Measurements from ENCODE around the gene CCDC146. TPM values are rescaled to one million over a fixed set of nuclear protein-coding genes. Genes with fewer than 3 reads are reported as not detected.
A peak's percentile ranks its signal among the peaks of the same experiment; 100 is the strongest.
"Not testable (repeated sequence)": the region's sequence is repeated elsewhere in the genome, so short reads cannot be mapped to it uniquely, and the experiment has no call there.

CCDC146 gene
- total RNA-seq, 2 donors from 2014 or later = 2.0 to 3.8 TPM

GRCh38 chr7:77223261-77223660, 100.8 kb downstream of the CCDC146 start:
- H3K9me3 Mint-ChIP-seq = peaks cover 2 to 6% of the 10 kb centered on the region in 2 donors
- ATAC-seq (replicated peaks in 1 of 2) (no peak), DNase-seq (no peak)
- H3K4me3 Mint-ChIP-seq = no peak overlapping the region
- peaks cover 5% of the 10 kb centered on the region in 2 donors for H3K36me3 Mint-ChIP-seq (ENCODE audit: insufficient read depth in 2 of 2)
- H3K4me1 Mint-ChIP-seq (ENCODE audit: low read depth) = peaks cover 10% of the 10 kb centered on the region
- no peaks in the 10 kb centered on the region for H3K27me3 Mint-ChIP-seq (ENCODE audit: low read depth)
- no peak overlapping the region for H3K27ac Mint-ChIP-seq

- Mint-ChIP-seq H3K9me3 (peaks cover 5 to 10% of the 10 kb centered on the region in 2 donors), H3K36me3 (ENCODE audit: insufficient read depth in 2 of 2) (peaks cover 9 to 11% of the 10 kb centered on the region in 2 donors), H3K27me3 (ENCODE audit: low read depth) (no peaks in the 10 kb centered on the region), H3K4me1 (ENCODE audit: low read depth) (peaks cover 10% of the 10 kb centered on the region), H3K4me3 (no peak overlapping the region), H3K27ac (no peak overlapping the region)
- DNase-seq (no peak), ATAC-seq (replicated peaks in 1 of 2) (no peak)
Observed at GRCh38 chr7:77226357-77226839, 104.0 kb downstream of the CCDC146 start.

GRCh38 chr7:77228795-77229194, 106.4 kb downstream of the CCDC146 start:
- H3K4me1 Mint-ChIP-seq (ENCODE audit: low read depth); ATAC-seq (replicated peaks in 1 of 2); H3K27ac Mint-ChIP-seq; H3K27me3 Mint-ChIP-seq (ENCODE audit: low read depth); H3K9me3 Mint-ChIP-seq; H3K4me3 Mint-ChIP-seq; DNase-seq: not testable (repeated sequence)
- peaks cover 9 to 11% of the 10 kb centered on the region in 2 donors for H3K36me3 Mint-ChIP-seq (ENCODE audit: insufficient read depth in 2 of 2)

- Mint-ChIP-seq H3K4me3 (no peak overlapping the region), H3K4me1 (ENCODE audit: low read depth) (no peaks in the 10 kb centered on the region), H3K36me3 (ENCODE audit: insufficient read depth in 2 of 2) (peaks cover 9 to 11% of the 10 kb centered on the region in 2 donors), H3K27ac (no peak overlapping the region), H3K27me3 (ENCODE audit: low read depth) (no peaks in the 10 kb centered on the region), H3K9me3 (peaks cover 5 to 10% of the 10 kb centered on the region in 2 donors)
- DNase-seq (no peak), ATAC-seq (replicated peaks in 1 of 2) (no peak)
Observed at GRCh38 chr7:77232467-77232866, 110.1 kb downstream of the CCDC146 start.

- Mint-ChIP-seq H3K9me3 (peaks cover 3 to 7% of the 10 kb centered on the region in 2 donors), H3K27me3 (ENCODE audit: low read depth) (no peaks in the 10 kb centered on the region), H3K27ac (no peak overlapping the region), H3K4me3 (no peak overlapping the region), H3K4me1 (ENCODE audit: low read depth) (peaks cover 13% of the 10 kb centered on the region), H3K36me3 (ENCODE audit: insufficient read depth in 2 of 2) (peaks cover 6 to 7% of the 10 kb centered on the region in 2 donors)
- DNase-seq (no peak), ATAC-seq (replicated peaks in 1 of 2) (no peak)
Observed at GRCh38 chr7:77235276-77235675, 112.9 kb downstream of the CCDC146 start.

GRCh38 chr7:77238703-77239136, 116.3 kb downstream of the CCDC146 start:
- Mint-ChIP-seq H3K27ac (no peak overlapping the region), H3K36me3 (ENCODE audit: insufficient read depth in 2 of 2) (no peaks in the 10 kb centered on the region), H3K4me1 (ENCODE audit: low read depth) (peaks cover 13% of the 10 kb centered on the region), H3K9me3 (no peaks in the 10 kb centered on the region), H3K27me3 (ENCODE audit: low read depth) (no peaks in the 10 kb centered on the region), H3K4me3 (no peak overlapping the region)
- ATAC-seq (replicated peaks in 1 of 2) (no peak), DNase-seq (no peak)

- no peak for ATAC-seq (replicated peaks in 1 of 2)
- Mint-ChIP-seq H3K4me1 (ENCODE audit: low read depth) (peaks cover 13% of the 10 kb centered on the region), H3K27me3 (ENCODE audit: low read depth) (no peaks in the 10 kb centered on the region), H3K4me3 (no peak overlapping the region), H3K36me3 (ENCODE audit: insufficient read depth in 2 of 2) (no peaks in the 10 kb centered on the region), H3K9me3 (no peaks in the 10 kb centered on the region), H3K27ac (no peak overlapping the region)
- no peak for DNase-seq
Observed at GRCh38 chr7:77239471-77239870, 117.1 kb downstream of the CCDC146 start.

- Mint-ChIP-seq H3K27ac (no peak overlapping the region), H3K4me3 (no peak overlapping the region), H3K9me3 (no peaks in the 10 kb centered on the region), H3K27me3 (ENCODE audit: low read depth) (no peaks in the 10 kb centered on the region), H3K36me3 (ENCODE audit: insufficient read depth in 2 of 2) (no peaks in the 10 kb centered on the region), H3K4me1 (ENCODE audit: low read depth) (peaks cover 23% of the 10 kb centered on the region)
- ATAC-seq (replicated peaks in 1 of 2) (no peak), DNase-seq (no peak)
Observed at GRCh38 chr7:77242068-77242467, 119.7 kb downstream of the CCDC146 start.

GRCh38 chr7:77242554-77242953, 120.1 kb downstream of the CCDC146 start:
- DNase-seq = no peak
- no peak overlapping the region for H3K27ac Mint-ChIP-seq
- no peak overlapping the region for H3K4me3 Mint-ChIP-seq
- ATAC-seq (replicated peaks in 1 of 2) = no peak
- no peaks in the 10 kb centered on the region for H3K36me3 Mint-ChIP-seq (ENCODE audit: insufficient read depth in 2 of 2)
- H3K27me3 Mint-ChIP-seq (ENCODE audit: low read depth) = no peaks in the 10 kb centered on the region
- H3K9me3 Mint-ChIP-seq = no peaks in the 10 kb centered on the region
- H3K4me1 Mint-ChIP-seq (ENCODE audit: low read depth) = peaks cover 23% of the 10 kb centered on the region

GRCh38 chr7:77244222-77244934, 122.0 kb downstream of the CCDC146 start:
- Mint-ChIP-seq H3K27me3 (ENCODE audit: low read depth) (no peaks in the 10 kb centered on the region), H3K4me1 (ENCODE audit: low read depth) (peaks cover 14% of the 10 kb centered on the region), H3K27ac (no peak overlapping the region), H3K36me3 (ENCODE audit: insufficient read depth in 2 of 2) (no peaks in the 10 kb centered on the region), H3K4me3 (no peak overlapping the region), H3K9me3 (no peaks in the 10 kb centered on the region)
- DNase-seq (no peak), ATAC-seq (replicated peaks in 1 of 2) (no peak)

GRCh38 chr7:77245015-77245755, 122.8 kb downstream of the CCDC146 start:
- Mint-ChIP-seq H3K27ac (no peak overlapping the region), H3K27me3 (ENCODE audit: low read depth) (no peaks in the 10 kb centered on the region), H3K4me3 (no peak overlapping the region), H3K4me1 (ENCODE audit: low read depth) (peaks cover 10% of the 10 kb centered on the region), H3K36me3 (ENCODE audit: insufficient read depth in 2 of 2) (no peaks in the 10 kb centered on the region), H3K9me3 (no peaks in the 10 kb centered on the region)
- DNase-seq (no peak), ATAC-seq (replicated peaks in 1 of 2) (no peak)

- Mint-ChIP-seq H3K27me3 (ENCODE audit: low read depth) (no peaks in the 10 kb centered on the region), H3K9me3 (no peaks in the 10 kb centered on the region), H3K4me3 (no peak overlapping the region), H3K36me3 (ENCODE audit: insufficient read depth in 2 of 2) (no peaks in the 10 kb centered on the region), H3K27ac (no peak overlapping the region), H3K4me1 (ENCODE audit: low read depth) (peaks cover 10% of the 10 kb centered on the region)
- no peak for DNase-seq
- ATAC-seq (replicated peaks in 1 of 2) = peak in 1 of 2 donors; percentile 36
Observed at GRCh38 chr7:77246026-77246640, 123.7 kb downstream of the CCDC146 start.

- no peaks in the 10 kb centered on the region for H3K9me3 Mint-ChIP-seq
- H3K27ac Mint-ChIP-seq = no peak overlapping the region
- no peaks in the 10 kb centered on the region for H3K36me3 Mint-ChIP-seq (ENCODE audit: insufficient read depth in 2 of 2)
- no peaks in the 10 kb centered on the region for H3K27me3 Mint-ChIP-seq (ENCODE audit: low read depth)
- H3K4me1 Mint-ChIP-seq (ENCODE audit: low read depth) = peaks cover 10% of the 10 kb centered on the region
- ATAC-seq (replicated peaks in 1 of 2) = peak; percentile 91 to 95
- peak; percentile 89 to 91 for DNase-seq
- no peak overlapping the region for H3K4me3 Mint-ChIP-seq
Observed at GRCh38 chr7:77247206-77247850, 124.9 kb downstream of the CCDC146 start.
